HG02885 (cell line): Measurements from ENCODE around the gene BCL10.

ENCODE experiments used
- ATAC-seq: cut with Tn5 transposase; IDR thresholded peaks from one replicate; pipeline ENCODE4 v1.9.1; 2021; ENCODE audit warnings: mild to moderate bottlenecking; ENCODE audit not compliant: unreplicated experiment, poor library complexity

Gene BCL10

GRCh38 chr1:85300140-85300539 lies 23.7 kb upstream of the BCL10 start:
- no peak for ATAC-seq

DNA sequence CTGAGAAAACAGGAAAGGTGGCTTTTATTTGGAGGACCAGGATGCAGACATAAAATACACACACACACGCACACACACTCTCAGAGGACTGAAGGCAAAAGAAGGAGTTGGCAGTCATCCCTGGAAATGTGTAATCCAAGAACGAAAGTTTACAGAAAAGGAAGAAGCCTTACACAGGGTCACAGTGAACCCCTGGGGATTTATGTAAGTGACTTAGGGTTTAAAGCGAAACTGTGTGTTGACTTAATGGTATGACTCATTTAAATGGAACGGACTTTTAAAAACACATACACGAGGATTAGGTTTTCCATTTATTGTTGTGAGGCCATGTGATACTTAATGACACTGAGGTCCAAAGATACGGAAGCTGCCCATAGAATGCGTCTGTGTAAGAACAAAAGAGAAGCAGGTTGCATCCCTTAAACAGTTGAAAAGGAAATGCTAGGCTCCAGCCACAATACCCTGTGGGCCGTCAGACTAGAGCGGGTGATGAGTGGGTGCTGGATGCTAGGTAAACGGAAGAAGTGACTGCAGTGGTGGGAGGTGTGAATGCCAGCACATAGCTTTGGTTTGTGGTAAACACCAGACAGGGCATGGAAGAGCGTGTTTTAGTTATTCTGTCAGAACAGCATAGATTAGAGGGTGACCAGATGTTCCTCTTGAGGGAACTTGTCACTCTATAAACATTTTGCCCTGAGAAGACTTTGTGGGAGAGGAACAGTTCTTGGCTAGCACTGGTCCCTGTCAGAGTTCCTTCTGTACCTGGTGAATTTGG lies 21.6 kb upstream of the BCL10 start:
- peak; percentile 93 for ATAC-seq

GRCh38 chr1:85297538-85297854 lies 21.1 kb upstream of the BCL10 start:
- ATAC-seq = no peak

GRCh38 chr1:85296980-85297379 lies 20.5 kb upstream of the BCL10 start:
- ATAC-seq = no peak

DNA sequence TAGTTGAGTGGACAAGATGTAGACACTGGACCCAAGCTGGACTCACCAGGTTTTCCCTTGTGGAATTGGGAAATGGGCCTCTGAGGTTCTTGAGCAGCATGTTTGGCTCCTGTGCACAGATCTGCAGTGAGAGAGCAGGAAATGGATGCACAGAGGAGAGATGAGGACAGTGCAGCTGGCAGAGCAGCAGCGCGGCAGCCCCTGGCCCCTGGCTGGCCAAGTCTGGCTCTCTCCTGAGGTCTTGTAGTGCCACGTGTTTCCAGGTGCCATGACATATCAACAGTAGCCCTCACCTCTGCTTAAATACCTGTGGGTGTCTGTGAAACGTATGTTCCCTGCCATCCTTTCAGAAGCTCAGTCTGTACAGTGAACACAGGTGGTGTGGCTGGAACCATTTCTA lies 19.2 kb upstream of the BCL10 start:
- no peak for ATAC-seq

GRCh38 chr1:85295006-85295431 lies 18.6 kb upstream of the BCL10 start:
- no peak for ATAC-seq

DNA sequence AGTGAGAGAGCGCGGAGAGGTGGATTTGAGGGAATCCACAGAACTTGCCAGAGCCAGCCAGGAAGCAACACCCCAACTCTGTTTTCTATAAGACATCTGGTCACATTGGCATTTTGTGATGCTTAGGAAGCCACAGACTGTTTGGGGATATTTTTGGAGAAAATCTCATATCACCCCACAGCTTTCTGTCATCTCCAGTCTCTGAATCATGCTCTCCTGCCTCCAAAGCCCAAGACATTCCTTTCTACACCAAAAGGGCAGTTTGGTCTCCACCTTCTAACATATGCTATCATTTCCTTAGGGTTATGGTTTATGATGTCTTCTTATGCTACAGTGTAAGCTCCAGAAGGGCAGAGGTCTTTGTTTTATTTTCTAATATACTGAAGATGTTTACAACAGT lies 14.4 kb upstream of the BCL10 start:
- no peak for ATAC-seq

- peak; percentile 45 for ATAC-seq
These were observed 13.5 kb upstream of the BCL10 start for GRCh38 chr1:85289848-85290335.

DNA sequence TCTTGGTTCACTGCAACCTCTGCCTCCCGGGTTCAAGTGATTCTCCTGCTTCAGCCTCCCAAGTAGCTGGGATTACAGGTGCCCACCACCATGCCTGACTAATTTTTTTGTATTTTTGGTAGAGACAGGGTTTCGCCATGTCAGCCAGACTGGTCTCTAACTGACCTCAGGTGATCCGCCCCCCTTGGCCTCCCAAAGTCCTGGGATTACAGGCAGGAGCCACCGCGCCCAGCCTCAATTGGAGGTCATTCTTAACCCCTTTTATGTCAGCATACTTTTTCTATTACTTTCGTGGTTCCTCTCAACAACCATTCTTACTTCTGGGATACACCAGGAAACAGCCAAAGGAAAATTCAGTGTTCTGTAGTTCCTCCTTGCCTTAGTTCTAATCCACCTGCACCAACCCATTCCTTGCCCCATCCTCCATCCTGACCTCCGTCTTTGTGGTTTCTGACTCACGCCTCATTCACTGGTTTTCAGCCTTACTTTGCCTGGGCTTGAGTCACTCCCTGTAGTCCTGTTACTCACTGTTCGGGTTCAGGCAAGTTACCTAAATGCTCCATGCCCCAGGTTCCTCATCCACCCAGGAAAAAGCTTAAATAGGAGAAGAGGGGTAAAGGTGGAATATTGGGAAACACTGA lies 12.9 kb upstream of the BCL10 start:
- ATAC-seq = peak; percentile 17

DNA sequence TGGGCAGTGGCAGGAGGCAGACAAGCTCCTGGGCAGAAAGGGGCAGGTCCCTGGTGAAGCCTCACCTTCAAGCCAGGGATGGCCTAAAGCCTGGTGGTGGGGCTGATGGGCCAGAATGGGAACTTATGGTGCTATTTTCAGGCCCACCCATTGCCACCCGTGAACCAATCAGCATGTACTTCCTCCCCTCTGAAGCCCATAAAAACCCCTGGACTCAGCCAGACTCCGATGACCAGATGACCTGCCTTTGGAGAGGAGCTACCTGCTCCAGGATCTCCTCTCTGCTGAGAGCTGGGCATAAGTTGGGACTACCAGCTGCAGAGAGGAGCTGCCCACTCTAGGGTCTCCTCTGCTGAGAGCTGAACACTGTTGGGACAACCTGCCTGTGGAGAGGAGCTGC lies 7.8 kb upstream of the BCL10 start:
- ATAC-seq = no peak

GRCh38 chr1:85283475-85284199 lies 7.2 kb upstream of the BCL10 start:
- ATAC-seq = no peak

- no peak for ATAC-seq
These were observed 6.0 kb upstream of the BCL10 start for GRCh38 chr1:85282424-85282823.

GRCh38 chr1:85280636-85281035 lies 4.2 kb upstream of the BCL10 start:
- ATAC-seq = no peak

DNA sequence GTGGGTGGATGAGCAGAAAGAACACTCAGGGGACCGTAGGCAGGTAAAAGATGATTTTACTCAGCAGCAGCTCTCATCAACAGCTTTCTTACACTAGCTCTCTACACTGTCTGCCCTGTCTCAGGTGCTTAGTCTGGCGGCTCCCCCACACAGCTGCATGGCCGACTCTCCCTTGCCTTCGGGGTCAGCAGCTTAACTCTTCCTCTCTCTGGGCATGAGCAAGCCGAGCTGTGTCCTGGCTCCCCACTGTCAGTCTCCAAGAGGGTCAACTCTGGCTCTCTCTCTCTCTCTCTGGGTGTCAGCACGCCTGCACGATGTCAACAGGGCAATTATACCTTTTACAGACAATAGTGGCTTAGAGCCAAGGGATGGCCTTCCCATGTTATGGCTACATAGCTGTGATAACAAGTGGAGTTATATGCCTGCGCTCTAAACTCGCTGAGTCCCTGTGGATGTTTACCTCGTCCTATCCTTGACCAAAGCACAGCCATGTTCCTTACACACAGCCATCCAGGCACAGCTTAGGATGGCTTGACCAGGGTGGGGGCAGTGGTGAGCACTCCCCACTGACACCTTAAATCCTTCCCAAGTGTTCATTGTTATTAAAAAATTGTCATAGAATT lies 3.1 kb upstream of the BCL10 start:
- no peak for ATAC-seq

DNA sequence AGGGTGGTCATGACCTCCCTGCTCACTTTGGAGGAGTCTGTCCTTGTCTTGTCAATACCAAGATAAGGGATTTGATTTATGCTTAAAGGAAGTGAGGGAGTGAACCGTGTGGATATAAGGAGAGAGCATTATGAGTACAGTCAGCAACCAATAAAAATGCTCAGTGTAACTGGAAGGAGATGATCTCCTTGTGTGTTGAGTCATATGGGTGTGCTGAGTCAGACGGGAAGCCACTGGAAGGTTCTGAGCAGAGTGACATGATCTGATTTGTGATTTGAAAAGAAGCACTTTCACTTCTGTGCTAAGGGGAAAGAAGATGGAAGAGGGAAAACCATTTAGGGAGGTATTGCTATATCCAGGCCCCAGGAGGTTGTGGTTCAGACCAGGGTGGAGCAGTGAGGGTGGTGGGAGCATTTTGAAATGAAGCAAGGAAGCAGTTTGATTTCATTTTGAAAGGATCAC lies 2.5 kb upstream of the BCL10 start:
- ATAC-seq = peak; percentile 24

GRCh38 chr1:85277802-85278201 lies 1.4 kb upstream of the BCL10 start:
- no peak for ATAC-seq

DNA sequence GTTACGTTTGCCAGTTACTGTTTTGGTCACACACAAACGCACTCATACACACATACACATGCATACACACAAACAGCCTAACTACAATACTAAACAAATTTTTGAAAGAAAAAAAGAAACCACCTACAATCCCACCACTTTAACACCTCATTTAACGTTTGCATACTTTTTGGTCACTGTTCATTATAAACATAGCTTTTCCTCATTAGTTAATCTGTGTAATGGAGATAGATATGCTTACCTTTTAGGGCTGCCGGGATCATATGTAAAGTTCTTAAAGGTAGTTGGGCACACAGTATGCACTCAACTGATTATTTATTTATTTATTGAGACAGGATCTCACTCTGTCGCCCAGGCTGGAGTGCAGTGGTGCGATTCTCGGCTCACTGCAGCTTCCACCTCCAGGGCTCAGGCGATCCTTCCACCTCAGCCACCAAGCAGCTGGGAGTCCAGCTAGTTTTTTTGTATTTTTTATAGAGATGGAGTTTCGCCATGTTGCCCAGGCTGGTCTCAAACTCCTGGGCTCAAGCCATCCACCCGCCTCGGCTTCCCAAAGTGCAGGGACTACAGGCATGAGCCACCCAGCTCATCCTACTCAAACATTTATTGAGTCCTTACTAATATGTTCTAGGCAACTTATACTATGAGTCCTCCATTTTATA lies 677 bp upstream of the BCL10 start:
- ATAC-seq = no peak

- no peak for ATAC-seq
These were observed 674 bp downstream of the BCL10 start for GRCh38 chr1:85275701-85276214.

DNA sequence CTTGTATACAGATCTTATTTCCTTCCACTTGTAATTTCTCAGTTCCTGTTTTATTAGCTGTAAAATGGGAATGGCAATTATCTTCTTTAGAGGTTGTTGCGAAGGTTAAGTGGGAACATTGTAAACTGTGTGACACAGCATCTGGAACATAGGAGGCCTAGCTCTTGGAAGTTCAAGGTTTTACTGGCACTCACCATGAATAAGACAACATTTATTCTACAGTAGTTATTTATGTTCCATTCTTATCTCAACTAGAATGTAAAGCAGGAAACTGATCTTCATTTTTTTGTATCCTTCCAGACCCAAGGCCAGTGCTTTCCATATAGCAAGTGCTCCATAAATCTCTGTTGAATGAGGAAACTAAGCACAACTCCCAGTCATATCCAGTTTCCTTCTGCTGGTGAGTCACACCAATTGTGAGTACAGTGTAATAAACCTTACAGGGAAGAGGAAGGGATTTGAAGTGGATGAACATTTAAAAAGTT lies 1.4 kb downstream of the BCL10 start:
- no peak for ATAC-seq

DNA sequence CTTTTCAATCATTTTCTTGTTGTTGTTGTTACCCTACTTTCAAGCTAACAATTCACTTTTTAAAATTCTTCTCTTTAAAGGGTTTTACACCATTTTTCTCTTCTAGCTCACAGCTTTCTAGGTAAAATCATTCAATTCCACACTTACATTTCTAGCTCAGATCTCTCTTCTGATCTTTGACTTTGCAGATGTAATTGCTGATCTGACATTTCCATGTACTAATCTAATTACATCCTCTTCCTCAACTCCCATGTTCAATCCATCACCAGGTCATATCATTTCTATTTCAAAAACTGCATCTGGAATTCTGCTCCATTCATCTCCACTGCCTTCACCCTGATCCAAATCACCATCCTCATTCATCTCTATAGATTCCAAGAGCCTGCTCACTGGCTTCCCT lies 3.0 kb downstream of the BCL10 start:
- ATAC-seq = no peak
